DOHH2 (cell line): ENCODE data around the gene KCNMA1.

ENCODE experiments used
- H3F3A ChIP-seq: fragments of 200-600 bp; sonication (generic), shearing (Covaris generic); 2 replicates; pipeline ENCODE4 v1.6.0; 2016; ENCODE audit warnings: antibody characterized with exemption, mild to moderate bottlenecking; ENCODE audit not compliant: control insufficient read depth, insufficient read depth
- H3K27ac ChIP-seq: fragments of 200-600 bp; sonication (generic); 2 replicates; pipeline ENCODE4 v1.5.1; 2014; ENCODE audit warnings: low read depth, mild to moderate bottlenecking, low read length, moderate library complexity
- H3K27me3 ChIP-seq: fragments of 200-600 bp; sonication (generic); 2 replicates; pipeline ENCODE4 v1.6.1; 2014; ENCODE audit warnings: mild to moderate bottlenecking, low read length, mixed read lengths; ENCODE audit not compliant: control insufficient read depth
- H3K36me3 ChIP-seq: fragments of 200-600 bp; sonication (generic); 2 replicates; pipeline ENCODE4 v1.6.1; 2014; ENCODE audit warnings: mild to moderate bottlenecking, low read length, moderate library complexity, mixed read lengths; ENCODE audit not compliant: control insufficient read depth
- H3K4me1 ChIP-seq: fragments of 200-600 bp; sonication (generic); 2 replicates; pipeline ENCODE4 v1.6.1; 2014; ENCODE audit warnings: mild to moderate bottlenecking, low read length, mixed read lengths; ENCODE audit not compliant: control insufficient read depth
- H3K4me2 ChIP-seq: fragments of 200-600 bp; sonication (generic); 2 replicates; pipeline ENCODE4 v1.6.0; 2014; ENCODE audit warnings: mild to moderate bottlenecking, low read length, moderate library complexity
- H3K4me3 ChIP-seq: fragments of 200-600 bp; sonication (generic); 2 replicates; pipeline ENCODE4 v1.5.1; 2014; ENCODE audit warnings: mild to moderate bottlenecking, low read length, mixed read lengths
- H3K79me2 ChIP-seq: fragments of 200-600 bp; sonication (generic); 2 replicates; pipeline ENCODE4 v1.6.1; 2014; ENCODE audit warnings: mild to moderate bottlenecking, low read length, mixed read lengths; ENCODE audit not compliant: control insufficient read depth
- H3K9me2 ChIP-seq: fragments of 200-600 bp; sonication (generic); replicated peaks from 2 replicates; pipeline ENCODE4 v1.6.1; 2014; ENCODE audit warnings: mild to moderate bottlenecking, low read length, mixed read lengths; ENCODE audit not compliant: control insufficient read depth
- H3K9me3 ChIP-seq: fragments of 200-600 bp; sonication (generic); 2 replicates; pipeline ENCODE4 v1.6.1; 2014; ENCODE audit warnings: antibody characterized with exemption, low read length, mixed read lengths; ENCODE audit not compliant: control insufficient read depth, insufficient read depth
- H4K20me1 ChIP-seq: fragments of 200-600 bp; sonication (generic); 2 replicates; pipeline ENCODE4 v1.6.0; 2014; ENCODE audit warnings: low read depth, mild to moderate bottlenecking, antibody characterized with exemption, low read length, moderate library complexity; ENCODE audit not compliant: control insufficient read depth, insufficient read depth
- EZH2phosphoT487 ChIP-seq: fragments of 200-600 bp; sonication (generic); IDR thresholded peaks from 2 replicates; pipeline ENCODE4 v1.6.1; 2017; ENCODE audit warnings: borderline replicate concordance, mild to moderate bottlenecking, antibody characterized with exemption, low read length, moderate library complexity, mixed read lengths
- TF ChIP-seq, protein P1 (sequence below): fragments of 200-600 bp; sonication (generic); IDR thresholded peaks from one replicate; pipeline ENCODE4 v1.5.1; 2014; ENCODE audit warnings: antibody characterized with exemption, mild to moderate bottlenecking, low read depth, low read length; ENCODE audit not compliant: poor library complexity, severe bottlenecking

Gene KCNMA1

DNA sequence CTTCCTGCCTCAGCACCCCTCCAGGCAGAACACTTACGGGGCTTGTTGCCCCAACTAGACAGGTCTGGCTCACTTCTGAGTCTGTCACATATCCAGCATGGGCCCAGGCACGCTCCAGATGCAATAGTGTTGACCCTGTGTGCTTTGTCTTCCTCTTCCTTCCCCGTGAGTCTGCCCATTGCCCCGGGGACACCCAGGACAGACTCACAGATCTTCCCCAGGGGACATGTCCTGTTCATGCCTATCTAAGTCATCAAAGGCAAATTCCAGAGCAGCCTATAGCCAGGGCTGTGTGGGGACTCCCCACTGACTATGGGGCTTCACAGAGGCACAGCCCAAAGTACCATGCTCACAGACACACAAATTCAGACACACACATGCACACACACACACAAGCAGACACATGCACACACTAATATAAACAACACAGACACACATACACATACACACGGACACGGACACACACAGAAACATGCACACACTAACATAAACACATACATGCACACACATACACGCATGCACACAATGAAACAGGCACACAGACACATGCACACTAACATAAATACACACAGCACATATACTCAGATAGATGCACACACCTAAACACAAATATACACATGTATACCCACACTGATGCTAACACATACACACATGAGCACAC is 175.8 kb downstream of the KCNMA1 start:
- no peak overlapping the region for H3K4me3 ChIP-seq
- no peaks in the 10 kb centered on the region for H3K4me1 ChIP-seq
- H4K20me1 ChIP-seq: no peaks in the 10 kb centered on the region

DNA sequence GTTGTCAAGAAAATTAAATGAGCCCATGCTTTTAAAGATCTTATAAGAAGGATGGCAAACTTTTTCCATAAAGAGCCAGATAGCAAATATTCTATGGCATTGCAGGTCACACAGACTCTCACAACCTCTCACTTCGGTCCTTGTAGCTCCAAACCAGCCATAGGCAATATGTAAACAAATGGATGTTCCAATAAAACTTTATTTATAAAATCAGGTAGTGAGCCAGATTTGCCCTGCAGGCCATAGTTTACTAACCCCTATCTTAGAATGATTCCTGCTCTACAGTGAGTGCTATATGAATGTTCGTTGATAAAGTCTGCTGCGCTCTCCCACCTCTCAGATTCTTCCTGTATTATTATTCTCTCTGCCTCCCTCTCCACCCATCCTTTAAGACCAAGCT is 177.7 kb downstream of the KCNMA1 start:
- H3K27me3 ChIP-seq: no peaks in the 10 kb centered on the region
- TF ChIP-seq EZH2phosphoT487: no peak
- TF ChIP-seq, protein P1, sequence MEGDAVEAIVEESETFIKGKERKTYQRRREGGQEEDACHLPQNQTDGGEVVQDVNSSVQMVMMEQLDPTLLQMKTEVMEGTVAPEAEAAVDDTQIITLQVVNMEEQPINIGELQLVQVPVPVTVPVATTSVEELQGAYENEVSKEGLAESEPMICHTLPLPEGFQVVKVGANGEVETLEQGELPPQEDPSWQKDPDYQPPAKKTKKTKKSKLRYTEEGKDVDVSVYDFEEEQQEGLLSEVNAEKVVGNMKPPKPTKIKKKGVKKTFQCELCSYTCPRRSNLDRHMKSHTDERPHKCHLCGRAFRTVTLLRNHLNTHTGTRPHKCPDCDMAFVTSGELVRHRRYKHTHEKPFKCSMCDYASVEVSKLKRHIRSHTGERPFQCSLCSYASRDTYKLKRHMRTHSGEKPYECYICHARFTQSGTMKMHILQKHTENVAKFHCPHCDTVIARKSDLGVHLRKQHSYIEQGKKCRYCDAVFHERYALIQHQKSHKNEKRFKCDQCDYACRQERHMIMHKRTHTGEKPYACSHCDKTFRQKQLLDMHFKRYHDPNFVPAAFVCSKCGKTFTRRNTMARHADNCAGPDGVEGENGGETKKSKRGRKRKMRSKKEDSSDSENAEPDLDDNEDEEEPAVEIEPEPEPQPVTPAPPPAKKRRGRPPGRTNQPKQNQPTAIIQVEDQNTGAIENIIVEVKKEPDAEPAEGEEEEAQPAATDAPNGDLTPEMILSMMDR: no peak
- H3K4me1 ChIP-seq: no peaks in the 10 kb centered on the region
- H3K9me3 ChIP-seq: no peaks in the 10 kb centered on the region
- no peaks in the 10 kb centered on the region for H3K36me3 ChIP-seq
- no peaks in the 10 kb centered on the region for H3K9me2 ChIP-seq
- H3F3A ChIP-seq: no peaks in the 10 kb centered on the region
- H3K4me2 ChIP-seq: no peak overlapping the region
- no peak overlapping the region for H3K27ac ChIP-seq
- no peak overlapping the region for H3K4me3 ChIP-seq
- no peaks in the 10 kb centered on the region for H4K20me1 ChIP-seq
- no peaks in the 10 kb centered on the region for H3K79me2 ChIP-seq

More for the DNA sequence above, 175.8 kb downstream of the KCNMA1 start:
- Histone ChIP-seq H3K9me3 (no peaks in the 10 kb centered on the region), H3K27ac (no peak overlapping the region), H3K9me2 (no peaks in the 10 kb centered on the region), H3K4me2 (no peak overlapping the region), H3F3A (no peaks in the 10 kb centered on the region), H3K36me3 (no peaks in the 10 kb centered on the region), H3K27me3 (no peaks in the 10 kb centered on the region), H3K79me2 (no peaks in the 10 kb centered on the region)
- TF ChIP-seq EZH2phosphoT487: no peak
- TF ChIP-seq, protein P1: no peak

DNA sequence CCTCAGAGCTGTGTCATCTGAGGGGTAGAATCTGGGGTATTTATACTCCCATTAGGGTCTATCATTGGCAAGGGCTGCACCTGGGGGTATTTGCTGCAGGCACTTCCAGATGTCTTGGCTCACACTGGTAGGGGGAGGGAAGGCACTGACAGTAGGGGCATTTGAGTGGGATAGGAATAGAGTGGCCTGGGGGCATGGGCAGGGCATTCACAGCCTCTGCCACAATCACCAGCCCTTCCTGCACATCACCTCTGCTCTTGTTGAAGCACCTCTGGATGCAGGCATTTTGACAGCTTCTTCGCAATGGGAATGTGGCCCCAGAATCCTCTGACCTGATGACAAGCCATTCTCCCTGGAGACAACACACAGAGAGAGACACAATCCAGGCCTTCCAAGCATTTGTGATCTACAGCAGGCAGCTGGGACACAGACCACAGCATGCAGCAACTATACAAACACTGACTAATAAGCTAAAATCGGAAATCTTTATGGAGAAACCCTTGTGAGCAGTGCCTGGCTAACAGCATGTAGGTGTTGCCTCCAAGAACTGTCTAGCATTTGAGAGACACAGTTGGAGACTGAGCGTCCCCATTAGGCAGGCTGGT is 178.5 kb downstream of the KCNMA1 start:
- no peaks in the 10 kb centered on the region for H3K79me2 ChIP-seq

More for the DNA sequence above, 178.5 kb downstream of the KCNMA1 start:
- H3K4me1 ChIP-seq: no peaks in the 10 kb centered on the region
- no peak overlapping the region for H3K27ac ChIP-seq
- H3K27me3 ChIP-seq: no peaks in the 10 kb centered on the region
- H3K36me3 ChIP-seq: no peaks in the 10 kb centered on the region
- no peaks in the 10 kb centered on the region for H3K9me2 ChIP-seq
- H3K9me3 ChIP-seq: no peaks in the 10 kb centered on the region
- H3K4me3 ChIP-seq: no peak overlapping the region
- TF ChIP-seq EZH2phosphoT487: no peak
- TF ChIP-seq, protein P1: no peak
- H3K4me2 ChIP-seq: no peak overlapping the region
- no peaks in the 10 kb centered on the region for H4K20me1 ChIP-seq
- H3F3A ChIP-seq: no peaks in the 10 kb centered on the region
